ENCODE data around the gene GAS6. TPM values are rescaled to one million over a fixed set of nuclear protein-coding genes. Genes with fewer than 3 reads are reported as not detected.

The GAS6 gene
- total RNA-seq, 1 donor from 2014 or later, result 42.9 TPM

DNA sequence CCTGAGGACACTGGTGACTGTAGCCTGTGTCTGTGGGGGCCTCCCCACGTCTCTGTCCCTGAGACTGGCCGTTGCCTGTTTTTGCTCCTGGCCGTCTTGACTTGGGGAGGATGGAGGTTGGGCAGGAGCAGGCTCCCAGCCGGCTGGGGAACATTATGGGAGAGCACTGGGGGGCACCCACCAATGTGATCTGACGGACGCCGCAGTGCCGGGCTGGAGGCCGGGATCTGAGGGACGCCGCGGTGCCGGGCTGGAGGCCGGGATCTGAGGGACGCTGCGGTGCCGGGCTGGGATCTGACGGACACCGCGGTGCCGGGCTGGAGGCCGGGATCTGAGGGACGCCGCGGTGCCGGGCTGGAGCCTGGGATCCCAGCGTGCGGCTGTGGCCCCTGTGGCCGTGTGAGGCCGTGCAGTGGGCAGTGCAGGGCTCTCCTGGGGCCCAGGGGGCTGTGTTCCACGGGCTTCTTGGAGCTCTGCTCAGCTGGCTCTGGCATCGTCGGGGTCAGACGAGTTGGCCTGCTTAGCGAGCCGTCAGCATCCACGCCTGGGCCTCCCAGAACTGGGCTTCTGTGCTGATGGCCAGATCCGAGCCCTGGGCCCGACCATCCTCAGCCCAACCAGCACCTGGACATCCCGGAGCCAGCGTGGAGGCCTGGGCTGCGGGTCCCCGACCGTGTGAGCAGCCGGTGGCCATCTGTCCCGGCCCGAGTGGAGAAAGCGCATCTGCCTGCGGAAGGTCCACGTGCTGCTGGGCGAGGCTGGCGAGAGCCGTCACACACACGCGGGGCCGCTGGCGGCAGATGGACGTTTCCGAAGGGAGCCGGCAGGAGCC is 45.8 kb downstream of the GAS6 start:
- Mint-ChIP-seq H3K27ac (peak overlapping the region; percentile 76), H3K4me1 (ENCODE audit: unreplicated experiment) (peaks cover 13% of the 10 kb centered on the region), H3K4me3 (no peak overlapping the region), H3K36me3 (no peaks in the 10 kb centered on the region), H3K27me3 (peaks cover 2% of the 10 kb centered on the region), H3K9me3 (no peaks in the 10 kb centered on the region)
- TF ChIP-seq, protein P1, sequence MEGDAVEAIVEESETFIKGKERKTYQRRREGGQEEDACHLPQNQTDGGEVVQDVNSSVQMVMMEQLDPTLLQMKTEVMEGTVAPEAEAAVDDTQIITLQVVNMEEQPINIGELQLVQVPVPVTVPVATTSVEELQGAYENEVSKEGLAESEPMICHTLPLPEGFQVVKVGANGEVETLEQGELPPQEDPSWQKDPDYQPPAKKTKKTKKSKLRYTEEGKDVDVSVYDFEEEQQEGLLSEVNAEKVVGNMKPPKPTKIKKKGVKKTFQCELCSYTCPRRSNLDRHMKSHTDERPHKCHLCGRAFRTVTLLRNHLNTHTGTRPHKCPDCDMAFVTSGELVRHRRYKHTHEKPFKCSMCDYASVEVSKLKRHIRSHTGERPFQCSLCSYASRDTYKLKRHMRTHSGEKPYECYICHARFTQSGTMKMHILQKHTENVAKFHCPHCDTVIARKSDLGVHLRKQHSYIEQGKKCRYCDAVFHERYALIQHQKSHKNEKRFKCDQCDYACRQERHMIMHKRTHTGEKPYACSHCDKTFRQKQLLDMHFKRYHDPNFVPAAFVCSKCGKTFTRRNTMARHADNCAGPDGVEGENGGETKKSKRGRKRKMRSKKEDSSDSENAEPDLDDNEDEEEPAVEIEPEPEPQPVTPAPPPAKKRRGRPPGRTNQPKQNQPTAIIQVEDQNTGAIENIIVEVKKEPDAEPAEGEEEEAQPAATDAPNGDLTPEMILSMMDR (conservative IDR thresholded peaks at IDR 0.05), result no peak
- DNase-seq (ENCODE audit: extremely low spot score, unreplicated experiment), result no peak

DNA sequence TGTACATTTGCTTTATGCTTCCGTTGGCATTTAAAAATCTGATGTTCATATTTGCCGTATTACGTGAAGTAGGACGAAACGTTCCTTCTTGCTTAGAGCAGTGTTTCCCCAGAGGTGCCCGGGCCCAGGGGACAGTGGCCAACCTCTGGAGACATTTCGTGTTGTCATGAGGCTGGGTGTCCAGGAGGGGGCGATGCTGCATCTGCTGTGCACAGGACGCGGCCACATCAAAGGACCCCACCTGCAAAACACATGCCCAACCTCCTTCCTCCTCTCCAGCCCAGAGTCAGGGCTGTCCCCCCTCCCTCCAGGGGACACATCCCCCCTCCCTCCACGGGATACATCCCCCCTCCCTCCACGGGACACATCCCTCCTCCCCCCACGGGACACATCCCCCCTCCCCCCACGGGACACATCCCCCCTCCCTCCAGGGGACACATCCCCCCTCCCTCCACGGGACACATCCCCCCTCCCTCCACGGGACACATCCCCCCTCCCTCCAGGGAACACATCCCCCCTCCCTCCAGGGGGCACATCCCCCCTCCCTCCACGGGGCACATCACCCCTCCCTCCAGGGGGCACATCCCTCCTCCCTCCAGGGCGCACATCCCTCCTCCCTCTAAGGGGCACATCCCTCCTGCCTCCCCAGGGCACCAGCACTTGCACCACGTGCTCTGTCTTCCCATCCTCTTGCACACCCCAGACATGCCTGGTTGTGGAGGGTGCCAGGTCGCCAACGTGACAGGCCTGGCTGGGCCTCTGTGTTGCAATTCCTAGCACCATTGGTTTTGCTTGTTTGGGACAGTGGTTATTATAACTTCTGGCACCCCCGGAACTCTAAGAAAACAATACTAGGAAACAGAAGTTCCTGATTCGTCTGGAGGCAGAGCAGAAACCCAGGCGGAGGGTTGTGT is 46.7 kb downstream of the GAS6 start:
- Mint-ChIP-seq H3K27ac (peak overlapping the region; percentile 76), H3K27me3 (peaks cover 2% of the 10 kb centered on the region), H3K4me1 (ENCODE audit: unreplicated experiment) (peaks cover 13% of the 10 kb centered on the region), H3K36me3 (no peaks in the 10 kb centered on the region), H3K4me3 (peak overlapping the region; percentile 28), H3K9me3 (no peaks in the 10 kb centered on the region)
- TF ChIP-seq, protein P1 (conservative IDR thresholded peaks at IDR 0.05), result peak; percentile 88
- peak; percentile 89 for DNase-seq (ENCODE audit: extremely low spot score, unreplicated experiment)

DNA sequence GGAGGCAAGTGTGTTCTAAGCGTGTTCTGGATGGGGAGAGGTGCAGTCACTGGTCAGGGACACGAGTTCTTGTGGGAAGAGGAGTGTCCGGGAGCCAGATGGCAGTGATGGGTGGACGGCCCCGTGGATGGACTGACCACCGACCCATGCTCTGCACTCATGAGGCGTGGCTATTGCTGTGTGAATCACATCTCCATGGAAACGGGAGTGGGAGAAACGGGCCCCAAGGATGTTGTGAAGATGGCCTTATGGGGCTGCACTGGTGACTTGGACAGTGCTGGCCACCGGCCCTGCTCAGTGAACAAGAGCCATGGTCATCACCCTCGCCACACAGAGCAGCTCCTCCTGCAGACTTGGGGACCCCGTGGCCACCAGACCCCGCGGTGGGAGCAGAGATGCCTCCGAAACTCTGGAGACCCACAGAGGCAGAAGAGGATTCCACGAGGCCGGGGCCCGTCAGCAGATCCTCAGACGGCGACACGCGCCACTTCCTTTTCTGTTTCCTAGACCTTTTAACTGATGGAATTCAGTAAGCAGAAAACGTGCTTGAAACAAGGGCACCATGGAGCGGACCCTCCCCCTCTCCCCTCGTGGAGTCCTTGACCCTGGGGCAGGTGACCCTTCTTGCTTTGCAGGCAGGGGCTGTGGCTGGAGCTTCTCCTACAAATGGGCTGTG is 47.5 kb downstream of the GAS6 start:
- H3K27ac Mint-ChIP-seq, result peak overlapping the region; percentile 70
- H3K4me3 Mint-ChIP-seq, result no peak overlapping the region
- H3K27me3 Mint-ChIP-seq, result peaks cover 2% of the 10 kb centered on the region
- H3K36me3 Mint-ChIP-seq, result no peaks in the 10 kb centered on the region
- no peaks in the 10 kb centered on the region for H3K9me3 Mint-ChIP-seq
- DNase-seq (ENCODE audit: extremely low spot score, unreplicated experiment), result no peak
- H3K4me1 Mint-ChIP-seq (ENCODE audit: unreplicated experiment), result peaks cover 13% of the 10 kb centered on the region
- TF ChIP-seq, protein P1 (conservative IDR thresholded peaks at IDR 0.05), result no peak

DNA sequence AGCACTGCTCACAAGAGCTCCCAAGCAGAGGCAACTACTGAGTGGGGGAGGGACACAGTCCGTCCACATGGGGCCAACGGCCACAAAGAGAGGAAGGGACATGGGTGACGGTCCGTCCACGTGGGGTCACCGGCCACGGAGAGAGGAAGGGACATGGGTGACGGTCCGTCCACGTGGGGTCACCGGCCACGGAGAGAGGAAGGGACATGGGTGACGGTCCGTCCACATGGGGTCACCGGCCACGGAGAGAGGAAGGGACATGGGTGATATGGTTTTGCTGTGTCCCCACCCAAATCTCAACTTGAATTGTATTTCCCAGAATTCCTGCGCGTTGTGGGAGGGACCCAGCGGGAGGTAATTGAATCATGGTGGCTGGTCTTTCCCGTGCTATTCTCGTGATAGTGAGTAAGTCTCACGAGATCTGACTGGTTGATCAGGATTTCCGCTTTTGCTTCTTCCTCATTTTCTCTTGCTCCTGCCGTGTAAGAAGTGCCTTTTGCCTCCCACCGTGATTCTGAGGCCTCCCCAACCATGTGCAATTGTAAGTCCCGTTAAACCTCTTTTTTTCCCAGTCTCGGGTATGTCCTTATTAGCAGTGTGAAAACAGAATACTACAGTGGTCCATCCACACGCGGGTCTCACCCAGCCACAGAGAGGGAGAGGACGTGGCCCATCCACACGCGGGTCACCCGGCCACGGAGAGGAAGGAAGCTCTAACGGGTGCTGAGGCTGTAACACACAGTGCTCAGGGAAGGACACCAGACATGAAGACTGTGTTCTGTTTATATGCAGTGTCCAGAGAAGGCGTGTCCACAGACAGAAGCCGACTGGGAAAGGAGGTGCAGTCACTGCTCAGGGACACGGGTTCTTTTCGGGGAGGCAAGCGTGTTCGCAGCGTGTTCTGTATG is 48.5 kb downstream of the GAS6 start:
- peaks cover 2% of the 10 kb centered on the region for H3K27me3 Mint-ChIP-seq
- H3K9me3 Mint-ChIP-seq, result no peaks in the 10 kb centered on the region
- H3K4me3 Mint-ChIP-seq, result no peak overlapping the region
- H3K36me3 Mint-ChIP-seq, result no peaks in the 10 kb centered on the region
- DNase-seq (ENCODE audit: extremely low spot score, unreplicated experiment), result no peak
- H3K27ac Mint-ChIP-seq, result peak overlapping the region; percentile 68
- TF ChIP-seq, protein P1 (conservative IDR thresholded peaks at IDR 0.05), result no peak
- H3K4me1 Mint-ChIP-seq (ENCODE audit: unreplicated experiment), result peaks cover 9% of the 10 kb centered on the region

All from type B pancreatic cell (in vitro differentiated cells).